Stimulated activated naive CD8-positive, alpha-beta T cell treated with anti-CD3 and anti-CD28 coated beads, Interleukin-15, Interleukin-2, amounts not matched to agents 100 U/mL and 50 U/mL, for 24 hours (primary cell): ENCODE data around the gene FTO.
"Not testable (repeated sequence)": the region's sequence is repeated elsewhere in the genome, so short reads cannot be mapped to it uniquely, and the experiment has no call there.

ENCODE experiments used
- ATAC-seq: fragments of 150-1000 bp; cut with Tn5 transposase; one replicate; pipeline ENCODE4 v1.10.0; 2021
- DNase-seq: peaks from one replicate; pipeline ENCODE4 v3.0.0; 2021

FTO gene

DNA sequence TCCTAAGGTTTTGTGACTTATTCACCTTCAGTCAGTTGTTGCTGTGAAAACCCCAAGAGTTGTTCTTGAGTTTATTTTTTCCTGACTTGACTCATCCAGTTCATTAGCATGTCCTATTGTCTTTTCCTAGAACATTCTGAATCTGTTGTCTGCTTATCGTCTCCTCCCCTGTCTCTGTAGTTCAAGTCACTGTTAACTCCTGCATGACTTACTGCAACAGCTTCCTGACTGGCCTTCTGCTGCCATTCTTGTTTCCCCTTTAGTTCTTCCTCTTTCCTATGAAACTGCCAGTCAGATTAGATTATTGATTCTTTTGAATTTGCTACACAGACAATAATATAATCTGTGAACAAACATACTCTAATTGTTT is 161.5 kb downstream of the FTO start:
- ATAC-seq, result peak; percentile 73

DNA sequence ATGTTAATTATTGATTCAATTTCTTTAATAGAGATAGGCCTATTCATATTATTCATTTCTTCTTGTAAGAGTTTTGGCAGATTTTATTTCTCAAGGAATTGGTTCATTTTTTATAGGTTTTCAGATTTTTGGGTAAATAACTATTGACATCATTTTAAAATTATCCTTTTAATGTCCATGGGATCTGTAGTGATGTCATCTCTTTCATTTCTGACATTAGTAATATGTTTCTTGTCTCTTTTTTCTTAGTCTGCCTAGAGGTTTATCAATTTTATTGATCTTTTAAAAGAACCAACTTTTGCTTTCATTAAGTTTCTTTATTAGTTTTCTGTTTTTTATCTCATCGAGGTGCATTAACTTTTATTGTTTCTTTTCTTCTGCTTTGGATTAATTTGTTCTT is 162.6 kb downstream of the FTO start:
- DNase-seq, result no peak
- ATAC-seq, result no peak

More for the DNA sequence above, 161.5 kb downstream of the FTO start:
- DNase-seq, result no peak

DNA sequence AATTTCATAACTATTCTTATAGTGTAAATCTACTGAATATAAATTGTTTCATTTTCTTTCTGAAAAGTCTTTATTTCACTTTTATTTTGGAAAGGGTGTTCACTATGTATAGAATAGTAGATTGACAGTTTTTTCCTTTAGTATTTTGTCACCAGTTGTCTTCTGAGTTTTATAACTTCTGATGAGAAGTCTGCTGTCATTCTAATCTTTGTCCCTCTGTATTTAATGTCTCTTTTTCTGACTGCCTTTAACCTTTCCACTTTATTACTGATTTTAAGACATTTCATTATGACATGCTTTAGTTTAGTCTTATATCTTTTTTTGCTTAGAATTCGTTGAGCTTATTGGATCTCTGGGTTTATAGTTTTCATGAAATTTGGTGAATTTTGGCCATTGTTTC is 166.9 kb downstream of the FTO start:
- no peak for ATAC-seq
- DNase-seq, result no peak

DNA sequence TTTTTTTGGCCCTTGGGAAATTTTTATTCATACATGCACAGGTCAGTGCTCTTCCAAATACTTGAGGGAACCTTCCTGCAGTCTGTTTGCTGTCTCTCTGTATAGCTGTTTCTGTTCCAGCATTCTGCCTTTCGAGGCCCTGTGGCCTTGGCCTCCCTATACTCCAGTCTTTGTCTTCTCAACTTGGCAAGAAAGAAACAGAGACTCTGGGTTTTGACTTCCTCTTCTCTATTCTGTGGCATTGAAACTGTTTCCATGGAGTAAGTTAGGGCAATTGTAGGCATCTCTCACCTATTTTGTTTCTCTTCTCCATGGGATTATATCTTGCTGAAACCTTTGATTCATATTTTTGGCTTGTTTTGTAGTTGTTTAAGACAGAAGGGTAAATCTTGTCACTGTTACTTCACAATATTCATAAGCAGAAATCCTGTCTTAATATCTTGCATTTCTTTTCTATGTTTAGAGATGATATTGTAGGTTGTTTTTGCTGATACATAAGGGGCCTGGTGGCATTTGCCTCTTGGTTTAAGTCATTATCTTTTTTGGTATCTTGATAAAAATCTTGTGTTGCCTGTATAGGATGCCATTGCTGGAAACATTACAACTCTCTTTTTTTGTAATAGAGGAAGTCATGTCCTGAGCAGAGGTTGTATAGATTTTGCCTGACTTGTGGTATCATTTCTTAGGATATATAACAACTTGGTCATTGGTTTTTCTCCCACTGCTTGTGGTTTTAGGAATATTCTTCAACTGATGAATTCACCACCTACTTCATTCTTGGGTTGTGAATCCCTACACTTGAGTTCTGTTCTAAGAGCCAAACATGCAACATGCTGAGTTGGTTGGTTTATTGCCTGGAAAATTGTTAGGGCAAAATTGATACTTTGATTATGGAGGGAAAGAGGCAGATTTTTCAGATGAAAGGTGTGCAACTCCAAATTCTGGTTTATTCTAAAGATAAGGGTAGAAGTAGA is 168.6 kb downstream of the FTO start:
- ATAC-seq (no peak), DNase-seq (no peak)

DNA sequence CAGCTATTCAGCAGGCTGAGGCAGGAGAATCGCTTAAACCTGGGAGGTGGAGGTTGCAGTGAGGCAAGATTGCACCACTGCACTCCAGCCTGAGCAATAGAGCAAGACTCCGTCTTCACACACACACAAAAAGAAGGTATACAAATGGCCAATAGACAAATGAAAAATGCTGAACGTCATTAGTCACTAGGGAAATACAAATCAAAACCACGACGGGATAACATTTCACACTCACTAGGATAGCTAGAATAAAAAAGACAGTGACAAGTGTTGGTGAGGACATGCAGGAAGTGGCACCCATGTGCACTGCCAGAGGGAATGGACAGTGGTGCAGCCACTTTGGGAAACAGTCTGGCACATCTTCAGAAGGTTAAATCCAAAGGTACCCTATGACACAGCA is 172.9 kb downstream of the FTO start:
- DNase-seq, result no peak
- no peak for ATAC-seq

DNA sequence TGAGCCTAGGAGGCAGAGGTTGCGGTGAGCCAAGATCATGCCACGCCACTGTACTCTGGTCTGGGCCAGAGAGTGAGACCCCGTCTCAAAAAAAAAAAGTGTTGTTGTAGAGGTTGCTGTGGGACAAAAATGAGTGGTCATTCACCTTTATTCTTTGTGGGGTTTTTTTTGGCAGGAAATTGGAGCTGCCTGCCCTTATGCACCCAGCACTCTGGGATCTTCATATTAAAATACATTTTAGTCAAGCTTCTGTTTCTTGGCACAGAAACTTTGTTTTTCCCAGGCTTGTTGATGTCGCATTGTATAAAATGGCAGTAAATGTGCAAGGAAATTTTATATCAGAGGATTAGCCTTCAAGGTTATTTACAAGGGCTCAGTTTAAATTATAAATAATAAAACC is 174.3 kb downstream of the FTO start:
- ATAC-seq (no peak), DNase-seq (no peak)

DNA sequence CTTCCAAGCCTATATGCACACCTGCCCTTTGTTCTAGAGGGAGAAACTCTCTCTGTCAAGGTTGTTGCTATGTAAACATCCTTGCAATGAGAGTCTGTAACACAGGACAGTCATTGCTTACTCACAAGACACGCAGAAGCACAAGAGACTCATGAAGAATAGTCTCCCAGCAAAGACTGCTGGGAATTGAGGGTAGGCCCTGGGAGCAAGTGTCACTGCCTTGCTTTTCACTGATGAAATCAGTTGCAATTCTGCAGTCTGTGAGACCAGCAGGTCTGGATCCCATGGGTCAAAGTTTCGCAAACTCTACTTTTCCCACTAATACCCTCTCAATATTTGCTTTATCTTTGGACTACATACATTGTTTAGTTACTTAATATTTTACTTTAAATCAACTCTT is 177.4 kb downstream of the FTO start:
- DNase-seq, result no peak
- ATAC-seq, result no peak

DNA sequence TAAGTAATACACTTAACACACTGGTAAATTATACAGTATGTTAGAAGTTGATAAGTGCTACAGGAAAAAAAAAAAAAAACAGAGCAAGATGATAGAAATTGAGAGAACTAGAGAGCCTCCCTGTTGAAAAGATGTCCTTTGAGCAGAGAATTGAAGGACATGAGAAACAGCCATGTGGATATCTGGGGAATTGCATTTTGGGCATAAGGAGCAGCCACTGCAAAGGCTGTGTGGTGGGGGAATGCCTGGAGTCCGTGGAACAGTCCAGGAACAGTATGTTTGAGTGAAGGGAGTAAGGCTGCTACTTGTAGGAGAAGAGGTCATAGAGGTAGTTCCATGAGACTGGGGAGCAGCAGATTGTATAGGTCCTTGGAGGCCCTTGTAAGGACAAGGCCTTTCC is 178.4 kb downstream of the FTO start:
- no peak for ATAC-seq
- DNase-seq, result no peak

DNA sequence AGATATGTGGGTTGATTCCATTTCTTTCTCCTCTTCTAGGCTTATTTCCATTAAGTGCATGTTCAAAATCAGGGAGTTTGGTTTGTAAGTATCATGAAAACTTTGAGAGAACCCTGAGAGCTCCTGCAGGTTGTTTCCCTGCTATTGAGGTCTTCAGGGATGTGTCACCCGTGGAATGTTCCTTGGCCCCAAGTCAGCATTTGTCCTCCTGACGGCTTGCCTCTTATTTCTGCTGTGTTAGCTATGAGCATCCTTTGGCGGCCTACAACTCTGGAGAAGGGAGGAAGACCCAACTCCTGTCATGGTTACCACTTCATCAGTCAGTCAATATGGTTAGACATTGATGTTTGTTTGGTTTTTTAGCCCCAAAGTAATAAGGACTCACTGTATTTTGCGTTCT is 180.8 kb downstream of the FTO start:
- ATAC-seq (no peak), DNase-seq (no peak)

DNA sequence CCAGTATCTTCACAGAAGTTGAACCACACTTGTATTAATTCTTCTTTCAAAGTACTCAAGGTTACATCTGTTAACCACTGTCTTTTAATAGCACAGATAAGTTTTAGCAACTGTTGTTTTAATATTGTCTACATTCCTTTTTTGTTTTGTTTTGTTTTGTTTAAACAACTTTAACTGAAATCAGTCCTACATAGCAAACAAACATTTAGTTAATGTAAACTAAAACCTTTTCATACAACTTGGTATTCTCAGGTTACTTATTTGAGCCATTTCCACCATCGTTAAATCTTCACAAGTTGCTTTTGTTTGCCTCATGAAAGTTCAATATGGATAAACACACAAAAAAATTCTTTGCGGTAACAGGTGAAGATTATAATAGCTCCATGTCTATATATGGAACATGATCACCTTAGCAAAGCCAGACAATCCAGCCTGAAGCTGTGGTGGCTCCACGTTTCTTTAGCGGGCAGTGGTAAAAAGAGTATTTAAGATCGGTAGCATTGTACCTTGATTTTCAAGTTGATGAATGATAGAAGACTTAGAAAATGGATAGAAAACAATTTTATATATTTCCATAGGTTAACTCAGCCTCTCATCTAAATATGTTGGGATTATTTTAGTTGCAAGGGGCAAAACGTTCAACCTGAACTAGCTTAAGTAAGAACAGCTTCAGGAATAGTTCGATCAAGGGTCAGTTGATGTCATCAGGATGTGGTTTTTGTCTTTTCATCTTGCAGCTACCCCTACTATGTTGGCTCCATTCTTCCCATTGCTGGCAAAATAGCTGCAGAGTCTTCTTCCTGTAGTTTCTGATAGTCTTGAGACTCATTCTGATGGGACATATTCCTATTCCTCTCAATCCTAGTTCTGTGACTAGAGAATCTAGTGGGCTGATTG is 182.8 kb downstream of the FTO start:
- ATAC-seq (no peak), DNase-seq (no peak)

DNA sequence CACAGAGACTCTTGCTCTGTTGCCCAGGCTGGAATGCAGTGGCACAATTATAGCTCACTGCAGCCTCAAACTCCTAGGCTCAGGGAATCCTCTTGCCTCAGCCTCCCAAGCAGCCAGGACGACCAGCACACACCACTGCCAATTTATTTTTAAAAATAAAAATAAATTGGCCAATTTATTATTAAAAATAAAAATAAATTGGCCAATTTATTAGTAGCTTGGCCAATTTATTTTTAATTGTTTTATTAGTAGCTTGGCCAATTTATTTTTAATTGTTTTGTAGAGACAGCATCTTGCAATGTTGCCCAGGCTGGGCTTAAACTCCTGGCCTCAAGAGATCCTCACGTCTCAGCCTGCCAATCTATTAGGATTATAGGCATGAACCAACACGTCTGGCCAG is 184.3 kb downstream of the FTO start:
- DNase-seq (no peak), ATAC-seq (no peak)

DNA sequence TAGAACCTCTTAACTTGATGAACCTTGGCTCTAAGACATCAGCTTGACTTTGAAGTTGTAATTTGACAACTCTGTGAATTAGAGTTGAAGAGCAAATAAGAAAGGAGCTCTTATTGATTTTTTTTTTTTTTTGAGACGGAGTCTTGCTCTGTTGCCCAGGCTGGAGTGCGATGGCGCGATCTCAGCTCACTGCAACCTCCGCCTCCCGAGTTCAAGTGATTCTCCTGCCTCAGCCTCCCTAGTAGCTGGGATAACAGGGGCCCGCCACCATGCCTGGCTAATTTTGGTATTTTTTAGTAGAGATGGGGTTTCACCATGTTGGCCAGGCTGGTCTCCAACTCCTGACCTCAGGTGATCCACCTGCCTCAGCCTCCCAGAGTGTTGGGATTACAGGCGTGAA is 186.9 kb downstream of the FTO start:
- DNase-seq, ATAC-seq: not testable (repeated sequence)

DNA sequence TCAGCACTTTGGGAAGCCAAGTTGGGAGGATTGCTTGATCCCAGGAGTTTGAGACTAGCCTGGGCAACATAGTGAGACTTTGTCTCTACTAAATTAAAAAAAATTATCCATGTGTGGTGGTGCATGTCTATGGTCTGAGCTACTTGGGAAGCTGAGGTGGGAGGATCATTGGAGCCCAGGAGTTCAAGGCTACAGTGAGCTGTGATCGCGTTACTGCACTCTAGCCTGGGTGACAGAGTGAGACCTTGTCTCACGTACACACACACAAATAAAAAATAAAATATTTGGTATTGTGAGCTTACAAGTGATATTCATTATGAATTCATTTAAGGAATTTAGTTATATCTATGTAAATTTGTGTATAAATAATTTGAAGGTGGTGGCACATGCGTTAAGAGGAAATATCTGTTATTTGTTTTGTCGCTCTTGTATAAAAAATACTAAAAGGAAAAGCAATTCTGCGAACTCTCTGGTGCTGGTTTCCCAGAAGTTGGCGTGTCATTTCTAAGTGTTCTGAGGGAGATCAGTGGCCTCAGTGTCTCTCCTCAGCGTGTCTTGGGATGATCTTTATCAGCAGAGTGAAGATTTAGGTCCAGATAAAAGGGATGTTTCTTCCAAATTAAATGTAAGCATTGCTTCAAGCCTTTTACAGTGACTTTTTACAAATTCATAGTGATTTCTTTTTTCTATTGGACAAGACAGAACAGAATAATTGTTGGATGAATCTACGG is 187.6 kb downstream of the FTO start:
- ATAC-seq (no peak), DNase-seq (no peak)

DNA sequence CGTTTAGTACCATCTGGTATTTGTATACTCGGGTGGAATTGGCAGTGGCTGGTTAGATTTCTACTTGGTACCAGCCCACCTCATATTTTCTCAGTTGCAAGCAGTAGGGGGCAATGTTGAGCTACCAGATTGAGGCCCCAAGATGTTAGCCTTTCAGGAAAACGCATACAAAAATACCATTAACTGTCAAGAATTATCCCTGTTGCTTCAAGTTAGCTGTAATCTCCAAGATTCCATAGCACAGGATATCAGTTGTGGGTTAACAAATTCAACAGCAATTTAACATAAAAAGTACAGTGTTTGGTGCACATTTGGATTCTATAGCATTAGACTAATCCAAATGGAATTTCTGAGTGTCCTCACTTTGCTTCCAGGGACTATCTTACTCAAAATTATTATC is 188.2 kb downstream of the FTO start:
- peak; percentile 52 for DNase-seq
- peak; percentile 46 for ATAC-seq

DNA sequence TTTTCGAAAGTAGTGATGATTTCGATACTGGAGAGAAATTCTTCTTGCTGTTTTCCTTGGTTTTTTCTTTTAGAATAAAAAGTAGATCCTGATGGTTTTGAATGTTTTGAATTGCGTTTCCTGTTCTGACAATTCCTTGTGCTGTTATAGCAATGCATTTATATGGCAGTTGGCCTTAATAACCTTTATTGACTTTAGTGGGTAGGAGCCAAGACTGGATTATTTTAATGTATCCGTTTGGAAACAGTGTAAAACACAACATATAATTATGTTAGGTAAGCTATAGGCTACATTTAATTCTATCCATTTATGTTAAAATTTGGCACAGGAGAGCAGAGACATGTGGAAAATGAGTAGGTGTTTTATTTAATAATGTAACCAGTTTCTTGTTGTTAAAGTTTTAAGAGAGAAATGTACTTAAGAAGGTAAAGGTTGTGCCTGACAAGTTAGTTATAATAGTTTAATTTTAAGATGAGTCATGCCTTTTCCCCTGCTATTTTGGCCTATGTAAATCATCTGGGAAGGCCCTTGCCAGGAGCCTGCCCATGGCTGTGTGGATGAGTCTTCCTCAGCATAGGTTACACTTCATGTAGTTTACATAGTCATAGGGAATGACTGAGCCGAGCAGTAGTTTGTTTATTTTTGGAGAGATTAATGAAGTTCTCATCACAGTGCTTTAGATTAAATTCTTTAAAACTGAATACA is 189.9 kb downstream of the FTO start:
- DNase-seq, result no peak
- no peak for ATAC-seq

DNA sequence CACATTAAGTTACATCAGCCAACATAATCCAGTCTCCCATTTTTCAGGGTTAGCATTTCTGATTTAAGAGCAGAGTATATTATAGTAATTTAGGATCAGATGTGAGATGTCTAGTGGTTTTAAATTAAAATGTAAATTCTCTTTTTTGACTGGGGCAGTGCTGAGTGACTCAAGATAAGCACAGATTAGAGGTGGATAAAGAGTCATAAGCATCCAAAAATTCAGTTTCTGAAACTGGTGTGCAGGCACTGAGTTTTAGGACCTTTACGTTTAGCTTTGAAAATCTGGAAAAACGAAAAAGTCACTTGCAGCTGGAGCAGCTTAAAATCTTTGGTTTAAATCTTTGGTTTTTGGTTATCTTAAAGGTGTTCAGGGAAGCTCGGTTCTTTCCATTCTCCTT is 190.7 kb downstream of the FTO start:
- DNase-seq, result no peak
- ATAC-seq, result no peak

DNA sequence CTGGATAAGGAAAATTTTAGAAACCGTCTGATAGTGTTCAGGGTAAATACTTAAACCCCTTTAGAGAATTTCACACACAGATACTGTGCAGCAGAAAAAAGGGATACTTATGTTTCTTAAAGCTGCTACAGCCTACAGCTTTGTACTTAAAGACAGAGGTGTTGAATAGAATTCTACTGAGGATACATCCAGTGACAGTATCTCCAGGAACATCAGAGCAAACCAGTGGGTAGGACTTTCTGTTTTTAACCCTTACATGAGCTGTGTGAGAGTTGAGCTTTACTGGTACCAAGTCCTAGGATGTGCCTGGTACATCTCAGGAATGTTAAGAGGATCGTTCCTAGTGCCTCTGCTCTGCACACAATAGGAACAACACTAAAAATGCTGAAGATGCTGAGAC is 191.5 kb downstream of the FTO start:
- no peak for ATAC-seq
- no peak for DNase-seq

DNA sequence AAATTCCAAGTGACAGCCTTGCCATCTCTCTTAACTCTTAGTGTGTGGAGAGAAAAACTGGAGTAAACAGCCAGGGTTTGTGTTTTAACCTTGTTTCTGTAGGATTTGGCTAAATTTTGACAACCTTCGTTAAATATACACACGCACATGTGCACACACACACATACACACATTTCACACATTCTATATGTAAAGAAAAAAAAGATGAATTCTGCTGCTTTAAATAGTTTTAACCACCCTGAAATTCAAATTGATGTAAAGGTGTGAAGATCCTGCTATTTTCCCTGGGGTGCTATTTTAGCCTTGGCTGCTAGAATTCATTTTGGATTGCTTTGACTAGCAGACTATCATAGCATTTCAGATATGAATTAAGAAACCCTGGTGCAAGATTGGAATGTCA is 191.9 kb downstream of the FTO start:
- ATAC-seq, result no peak
- no peak for DNase-seq

DNA sequence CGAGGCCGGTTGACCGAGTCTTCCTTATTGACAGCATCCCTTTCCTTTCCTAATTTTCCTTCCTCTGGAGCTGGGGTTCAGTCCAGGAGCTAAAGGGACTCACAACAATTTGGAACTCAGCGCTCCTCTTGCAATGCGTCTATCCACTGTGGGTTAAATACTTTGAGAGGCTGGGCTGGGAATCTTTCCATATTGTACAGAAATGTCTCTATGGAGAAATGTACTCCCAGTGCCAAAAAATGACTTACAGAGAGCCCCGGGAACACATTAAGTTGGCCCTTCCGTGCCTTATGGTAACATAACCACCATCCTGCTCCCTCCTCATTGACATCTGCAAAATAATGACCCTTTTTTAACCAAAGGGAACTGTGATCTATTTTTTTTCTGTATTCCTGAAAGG is 192.8 kb downstream of the FTO start:
- no peak for ATAC-seq
- DNase-seq, result no peak

DNA sequence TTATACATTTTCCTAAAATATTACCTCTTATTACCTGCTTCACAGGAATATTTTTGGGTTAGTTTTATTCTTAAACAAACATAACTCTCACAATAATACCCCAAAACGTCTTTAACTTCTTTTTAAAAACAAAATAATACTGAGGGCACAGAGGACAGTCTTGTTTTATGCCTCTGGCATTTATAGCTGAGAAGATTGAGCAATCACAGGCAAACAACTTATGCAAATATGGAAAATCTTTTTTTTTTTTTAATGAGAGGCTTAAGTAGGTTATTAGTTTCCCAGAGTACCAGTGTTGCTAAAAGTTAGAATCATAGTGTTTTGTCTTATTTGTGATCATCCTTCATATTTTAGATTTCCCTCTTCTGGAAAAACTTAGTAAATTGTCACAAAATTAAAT is 195.0 kb downstream of the FTO start:
- ATAC-seq (no peak), DNase-seq (no peak)

DNA sequence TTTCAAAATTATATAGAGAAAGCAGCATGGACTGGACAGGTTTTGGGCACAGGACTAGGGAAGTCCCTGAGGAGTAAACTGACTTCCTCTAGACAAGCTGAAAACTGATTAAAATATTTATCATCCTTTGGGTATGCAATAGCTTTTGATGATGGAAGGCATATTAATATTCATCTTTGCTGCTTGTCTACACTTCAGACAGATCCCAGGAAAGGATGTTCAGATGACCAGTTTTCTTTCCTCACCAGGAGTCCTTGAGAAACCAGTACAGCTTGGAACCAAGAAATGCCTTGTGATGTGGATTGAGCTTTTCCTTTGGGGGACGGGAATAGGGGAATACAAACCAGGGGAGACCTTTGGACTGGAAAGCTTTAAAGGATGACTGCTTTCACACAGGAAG is 195.5 kb downstream of the FTO start:
- DNase-seq, result no peak
- ATAC-seq, result no peak

DNA sequence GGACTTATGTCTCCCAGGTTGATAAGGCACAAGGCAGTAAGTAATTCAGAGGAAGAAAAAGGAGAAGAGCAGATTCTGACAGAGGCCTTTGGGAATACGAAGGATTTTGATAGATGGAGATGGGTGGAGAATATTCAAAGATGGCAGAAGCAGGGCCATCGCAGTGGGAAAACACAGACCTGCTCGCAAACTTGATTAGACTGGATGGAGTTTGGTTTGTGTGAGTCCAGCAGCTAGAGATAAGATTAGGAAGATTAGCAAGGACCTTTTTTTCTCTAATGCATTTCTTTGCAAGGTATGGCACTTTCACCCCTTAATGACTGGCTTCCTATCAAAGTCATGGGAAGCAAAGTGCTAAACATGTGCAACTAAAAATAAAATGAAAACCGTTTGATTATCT is 196.7 kb downstream of the FTO start:
- no peak for ATAC-seq
- DNase-seq, result no peak
